Nephron (organoid): ENCODE results near the gene POC1A.

Experiments
- H3K27ac Mint-ChIP-seq, 3 experiments: 2 replicates each; pipeline ENCODE4 v1.8.0; 2020; ENCODE audit warnings: mixed read lengths in 3 of 3, mild to moderate bottlenecking in 2 of 3, moderate library complexity in 1 of 3
- H3K27me3 Mint-ChIP-seq: 2 replicates; pipeline ENCODE4 v1.8.0; 2021; ENCODE audit warnings: low read depth, mild to moderate bottlenecking, moderate library complexity, mixed read lengths
- H3K36me3 Mint-ChIP-seq: 2 replicates; pipeline ENCODE4 v1.8.0; 2020; ENCODE audit warnings: low read depth, mixed read lengths
- H3K4me1 Mint-ChIP-seq: 2 replicates; pipeline ENCODE4 v1.8.0; 2020; ENCODE audit warnings: mixed read lengths
- H3K4me3 Mint-ChIP-seq, 3 experiments: 2 replicates each; pipeline ENCODE4 v1.8.0; 2020; ENCODE audit warnings: mild to moderate bottlenecking in 3 of 3, mixed read lengths in 3 of 3, moderate library complexity in 2 of 3
- H3K9me3 Mint-ChIP-seq: 2 replicates; pipeline ENCODE4 v1.8.0; 2020; ENCODE audit warnings: mixed read lengths
- TF ChIP-seq, protein P1 (sequence below), 3 experiments: fragments of 200-600 bp; sonication (generic); IDR thresholded peaks; one replicate each; pipeline ENCODE4 v1.5.0; 2021; ENCODE audit warnings: antibody characterized with exemption in 3 of 3; ENCODE audit not compliant: unreplicated experiment in 3 of 3

POC1A gene

GRCh38 chr3:52147804-52148203 lies 6.4 kb downstream of the POC1A start:
- Mint-ChIP-seq H3K4me3 (no peak overlapping the region), H3K27me3 (no peaks in the 10 kb centered on the region), H3K27ac (no peak overlapping the region), H3K9me3 (no peaks in the 10 kb centered on the region), H3K36me3 (no peaks in the 10 kb centered on the region), H3K4me1 (peaks cover 2% of the 10 kb centered on the region)
- TF ChIP-seq, protein P1, sequence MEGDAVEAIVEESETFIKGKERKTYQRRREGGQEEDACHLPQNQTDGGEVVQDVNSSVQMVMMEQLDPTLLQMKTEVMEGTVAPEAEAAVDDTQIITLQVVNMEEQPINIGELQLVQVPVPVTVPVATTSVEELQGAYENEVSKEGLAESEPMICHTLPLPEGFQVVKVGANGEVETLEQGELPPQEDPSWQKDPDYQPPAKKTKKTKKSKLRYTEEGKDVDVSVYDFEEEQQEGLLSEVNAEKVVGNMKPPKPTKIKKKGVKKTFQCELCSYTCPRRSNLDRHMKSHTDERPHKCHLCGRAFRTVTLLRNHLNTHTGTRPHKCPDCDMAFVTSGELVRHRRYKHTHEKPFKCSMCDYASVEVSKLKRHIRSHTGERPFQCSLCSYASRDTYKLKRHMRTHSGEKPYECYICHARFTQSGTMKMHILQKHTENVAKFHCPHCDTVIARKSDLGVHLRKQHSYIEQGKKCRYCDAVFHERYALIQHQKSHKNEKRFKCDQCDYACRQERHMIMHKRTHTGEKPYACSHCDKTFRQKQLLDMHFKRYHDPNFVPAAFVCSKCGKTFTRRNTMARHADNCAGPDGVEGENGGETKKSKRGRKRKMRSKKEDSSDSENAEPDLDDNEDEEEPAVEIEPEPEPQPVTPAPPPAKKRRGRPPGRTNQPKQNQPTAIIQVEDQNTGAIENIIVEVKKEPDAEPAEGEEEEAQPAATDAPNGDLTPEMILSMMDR (IDR thresholded peaks at IDR 0.05; ENCODE audit: unreplicated experiment in 3 of 3) = no peak

DNA sequence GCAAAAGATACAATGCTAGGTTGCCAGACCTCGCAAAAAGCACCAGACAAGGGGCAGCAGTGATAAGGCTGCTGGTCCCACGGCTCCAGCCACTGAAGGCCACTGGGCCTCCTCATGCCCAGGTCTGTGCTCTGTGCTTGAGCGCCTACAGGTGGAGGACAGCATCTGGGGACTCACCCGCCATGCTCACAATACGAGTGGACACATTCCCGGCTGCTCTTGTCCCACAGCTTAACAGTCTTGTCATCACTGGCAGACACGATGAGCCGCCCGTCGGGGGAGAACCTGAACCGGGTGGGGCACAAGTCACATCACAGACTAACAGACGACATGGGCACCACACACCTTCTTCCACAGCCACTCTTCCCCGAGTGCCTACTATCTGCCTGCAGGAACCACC lies 7.4 kb downstream of the POC1A start:
- no peak overlapping the region for H3K27ac Mint-ChIP-seq
- no peaks in the 10 kb centered on the region for H3K4me1 Mint-ChIP-seq
- TF ChIP-seq, protein P1 (IDR thresholded peaks at IDR 0.05; ENCODE audit: unreplicated experiment in 3 of 3) = no peak
- H3K27me3 Mint-ChIP-seq = no peaks in the 10 kb centered on the region
- no peaks in the 10 kb centered on the region for H3K9me3 Mint-ChIP-seq
- H3K36me3 Mint-ChIP-seq = no peaks in the 10 kb centered on the region
- no peak overlapping the region for H3K4me3 Mint-ChIP-seq

GRCh38 chr3:52146189-52146588 lies 8.0 kb downstream of the POC1A start:
- H3K27ac Mint-ChIP-seq = no peak overlapping the region

DNA sequence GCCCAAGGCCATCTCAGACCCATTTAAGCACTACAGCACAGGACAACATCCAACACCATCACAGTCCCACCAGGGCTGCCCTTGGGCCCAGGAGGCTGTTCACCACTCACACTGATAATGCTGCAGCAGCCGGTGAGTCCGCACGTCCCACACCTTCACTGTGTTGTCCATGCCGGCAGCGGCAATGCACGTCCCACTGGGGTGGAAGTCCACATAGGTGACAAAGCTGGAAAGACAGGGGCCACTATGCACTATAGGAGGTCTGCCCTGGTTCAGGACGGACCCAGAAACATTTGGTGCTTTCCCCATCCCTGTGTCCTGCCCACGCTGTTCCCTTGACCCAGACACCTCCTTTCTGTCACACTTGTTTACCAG lies 8.5 kb downstream of the POC1A start:
- H3K4me1 Mint-ChIP-seq = no peaks in the 10 kb centered on the region
- H3K4me3 Mint-ChIP-seq = no peak overlapping the region
- TF ChIP-seq, protein P1 (IDR thresholded peaks at IDR 0.05; ENCODE audit: unreplicated experiment in 3 of 3) = no peak

More at GRCh38 chr3:52146189-52146588, 8.0 kb downstream of the POC1A start:
- H3K4me1 Mint-ChIP-seq = no peaks in the 10 kb centered on the region
- H3K36me3 Mint-ChIP-seq = no peaks in the 10 kb centered on the region
- no peaks in the 10 kb centered on the region for H3K9me3 Mint-ChIP-seq
- H3K4me3 Mint-ChIP-seq = no peak overlapping the region
- H3K27me3 Mint-ChIP-seq = no peaks in the 10 kb centered on the region
- TF ChIP-seq, protein P1 (IDR thresholded peaks at IDR 0.05; ENCODE audit: unreplicated experiment in 3 of 3) = no peak

DNA sequence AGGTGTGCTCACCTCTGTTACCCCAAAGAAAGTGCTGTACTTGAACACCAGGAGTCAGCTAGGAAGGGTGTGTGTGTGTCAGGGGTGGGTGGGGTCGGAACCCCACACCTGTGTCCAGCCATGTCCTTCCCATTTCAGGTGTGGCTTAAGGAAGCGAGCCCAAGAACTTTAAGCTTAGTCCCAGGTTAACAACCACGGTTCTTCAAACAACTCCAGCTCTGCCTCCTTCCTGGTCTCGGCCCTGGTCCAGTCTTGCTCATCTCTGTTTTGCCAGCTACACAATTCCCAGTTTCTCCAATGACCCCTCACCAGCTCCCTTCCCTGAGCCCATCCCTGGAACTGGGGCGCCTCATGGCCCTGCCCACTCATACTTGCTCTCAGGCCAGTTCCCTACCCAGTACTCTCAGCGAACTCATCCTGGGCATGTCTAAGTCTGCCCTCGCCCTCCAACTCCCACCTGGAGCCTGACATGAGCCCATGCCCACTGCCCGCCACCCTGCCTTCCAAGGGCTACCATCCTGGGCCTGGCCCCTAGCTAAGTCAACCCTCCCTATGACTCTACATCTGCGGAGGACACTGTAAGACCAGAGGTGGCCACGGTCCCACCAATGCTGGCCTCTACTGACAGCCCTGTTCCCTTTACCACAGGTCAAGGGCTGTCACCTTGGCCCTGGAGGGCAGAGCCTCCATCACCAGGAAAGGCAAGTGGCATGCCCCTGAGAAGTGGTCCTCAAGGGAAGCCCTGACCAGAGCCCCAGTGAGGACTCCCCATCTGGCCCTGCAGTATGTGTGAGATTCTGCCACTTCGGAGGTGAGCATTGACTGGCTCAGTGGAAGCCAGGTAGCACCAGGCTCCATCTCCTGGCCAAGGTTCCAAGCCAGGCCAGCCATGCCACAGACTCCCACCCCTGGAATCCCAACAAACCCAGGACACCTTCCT lies 9.2 kb downstream of the POC1A start:
- TF ChIP-seq, protein P1 (IDR thresholded peaks at IDR 0.05; ENCODE audit: unreplicated experiment in 3 of 3) = no peak
- Mint-ChIP-seq H3K4me3 (no peak overlapping the region), H3K36me3 (no peaks in the 10 kb centered on the region), H3K27me3 (no peaks in the 10 kb centered on the region), H3K27ac (no peak overlapping the region), H3K4me1 (no peaks in the 10 kb centered on the region), H3K9me3 (no peaks in the 10 kb centered on the region)

More for the DNA sequence above, 8.5 kb downstream of the POC1A start:
- no peaks in the 10 kb centered on the region for H3K9me3 Mint-ChIP-seq
- H3K27me3 Mint-ChIP-seq = no peaks in the 10 kb centered on the region
- H3K27ac Mint-ChIP-seq = no peak overlapping the region
- no peaks in the 10 kb centered on the region for H3K36me3 Mint-ChIP-seq
